Forelimb muscle (tissue), 1 donor: ENCODE data around the gene CTRB2. TPM values are rescaled to one million over a fixed set of nuclear protein-coding genes. Genes with fewer than 3 reads are reported as not detected.

ENCODE experiments used
- DNase-seq: peaks from one replicate; pipeline ENCODE4 v3.0.0-alpha.2; 2013; ENCODE audit warnings: low read depth
- polyA plus RNA-seq: library from polyadenylated mRNA; unstranded; fragments of 120-200 nt; gene quantifications from one replicate; pipeline ENCODE4 v1.2.1, GENCODE V29; 2013; ENCODE audit not compliant: insufficient read length

The CTRB2 gene
- polyA plus RNA-seq = not detected

DNA sequence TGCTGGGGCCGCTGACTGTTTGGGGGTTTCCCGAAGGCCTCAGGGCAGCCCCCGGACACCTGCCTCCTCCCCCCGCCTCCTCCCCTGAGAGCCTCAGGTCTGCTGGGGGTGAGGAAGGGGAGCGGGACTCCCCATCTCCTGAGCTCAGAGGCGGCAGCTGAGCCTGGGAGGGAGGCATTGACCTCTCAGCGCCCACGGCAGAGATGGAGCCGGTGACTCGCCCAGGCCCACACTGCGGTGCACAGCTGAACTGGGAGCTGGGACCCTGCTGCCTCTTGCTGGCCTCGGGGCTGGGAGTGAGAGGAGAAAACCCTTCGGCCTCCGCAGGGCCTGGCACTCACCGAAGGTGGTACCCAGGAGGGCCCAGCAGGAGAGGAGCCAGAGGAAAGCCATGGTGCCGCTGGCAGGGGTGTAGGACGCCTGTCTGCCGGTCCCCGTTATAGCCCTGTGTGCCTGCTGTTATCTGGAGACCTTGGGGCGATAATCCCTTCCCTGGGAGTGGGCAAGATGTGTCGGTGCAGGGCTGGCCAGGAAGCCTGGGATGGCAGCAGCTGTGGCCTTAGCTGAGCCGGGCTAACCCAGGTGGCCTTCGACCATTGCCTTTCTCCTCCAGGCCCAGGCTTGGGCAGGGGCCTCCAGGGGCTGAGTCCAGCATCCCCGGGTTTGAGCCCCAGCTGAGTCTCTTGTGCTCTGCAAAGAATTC is at the start of gene CTRB2:
CTRB2 (minus strand) TSS at position 413 of the 703 bp plus-strand sequence; CDS start at position 393, 20 bp downstream.
- no peak for DNase-seq

DNA sequence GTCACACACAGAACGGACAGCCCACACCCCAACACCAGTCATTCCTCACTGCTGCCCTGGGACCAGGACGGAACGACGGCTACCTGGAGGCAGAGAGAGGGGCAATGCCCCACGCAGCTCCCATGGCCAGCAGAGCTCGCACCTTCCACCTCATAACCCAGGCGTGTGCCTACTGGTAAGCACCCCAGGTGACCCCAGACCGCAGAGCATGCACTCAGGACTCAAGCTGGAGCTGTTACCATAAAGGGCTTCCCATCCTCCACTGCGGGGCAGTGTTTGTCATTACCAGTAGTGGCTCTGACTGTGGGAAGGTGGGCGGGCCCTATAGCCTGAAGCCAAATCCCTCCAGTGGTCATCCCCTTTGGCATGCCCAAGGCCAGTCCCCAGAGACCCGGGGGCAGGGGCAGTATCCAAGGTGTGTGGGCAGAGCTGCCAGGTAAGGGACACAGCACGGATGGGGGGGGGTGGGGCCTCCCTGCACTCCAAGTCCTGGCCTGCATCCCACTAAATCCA is 49.2 kb upstream of the CTRB2 start:
- no peak for DNase-seq

- no peak for DNase-seq
These were observed 47.4 kb upstream of the CTRB2 start for GRCh38 chr16:75254359-75254837.

DNA sequence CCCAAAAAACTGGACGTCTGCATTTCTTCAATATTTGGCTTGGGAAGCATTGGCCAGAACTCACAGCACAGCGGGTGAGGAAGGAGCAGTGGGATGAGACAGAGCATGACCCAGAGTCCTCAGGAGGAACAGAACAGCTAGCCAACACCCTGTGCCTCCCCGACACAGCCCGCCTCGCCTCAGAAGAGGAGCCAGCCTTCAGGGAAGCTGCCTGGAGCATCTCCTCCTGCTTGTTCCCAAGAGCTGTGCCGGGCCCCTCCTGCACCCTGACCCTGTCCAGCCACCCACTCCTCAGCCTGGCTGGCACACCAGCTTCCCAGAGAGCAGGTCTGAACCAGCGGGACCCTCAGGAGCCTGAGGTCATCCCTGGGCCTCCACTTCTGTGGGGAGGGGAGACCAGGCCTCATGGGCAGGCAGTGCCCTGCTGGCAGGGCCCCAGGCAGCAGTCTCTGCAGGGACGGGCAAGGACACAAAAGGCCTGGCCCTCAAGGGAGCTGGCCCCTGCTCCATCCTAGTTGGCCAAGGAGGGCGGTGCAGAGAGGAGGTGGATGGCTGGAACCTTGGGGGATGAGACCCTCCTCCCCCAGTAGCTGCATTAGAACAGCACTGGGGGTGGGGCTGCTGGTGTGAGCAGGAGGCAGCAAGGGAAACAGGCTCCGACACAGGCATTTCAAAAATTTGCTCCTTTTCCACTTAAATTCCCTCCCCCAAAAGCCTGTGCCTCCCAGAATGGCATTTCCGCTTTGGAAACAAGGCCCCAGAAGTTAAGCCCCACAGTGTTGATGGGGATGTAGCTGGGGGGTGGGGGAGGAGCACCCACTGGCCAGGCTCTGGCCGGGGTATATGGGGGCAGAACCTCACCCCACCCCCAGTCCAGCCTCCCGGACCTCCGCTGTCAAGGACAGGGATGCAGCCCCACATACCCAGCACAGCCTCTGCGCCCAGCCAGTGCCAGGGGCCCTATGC is 46.3 kb upstream of the CTRB2 start:
- no peak for DNase-seq

DNA sequence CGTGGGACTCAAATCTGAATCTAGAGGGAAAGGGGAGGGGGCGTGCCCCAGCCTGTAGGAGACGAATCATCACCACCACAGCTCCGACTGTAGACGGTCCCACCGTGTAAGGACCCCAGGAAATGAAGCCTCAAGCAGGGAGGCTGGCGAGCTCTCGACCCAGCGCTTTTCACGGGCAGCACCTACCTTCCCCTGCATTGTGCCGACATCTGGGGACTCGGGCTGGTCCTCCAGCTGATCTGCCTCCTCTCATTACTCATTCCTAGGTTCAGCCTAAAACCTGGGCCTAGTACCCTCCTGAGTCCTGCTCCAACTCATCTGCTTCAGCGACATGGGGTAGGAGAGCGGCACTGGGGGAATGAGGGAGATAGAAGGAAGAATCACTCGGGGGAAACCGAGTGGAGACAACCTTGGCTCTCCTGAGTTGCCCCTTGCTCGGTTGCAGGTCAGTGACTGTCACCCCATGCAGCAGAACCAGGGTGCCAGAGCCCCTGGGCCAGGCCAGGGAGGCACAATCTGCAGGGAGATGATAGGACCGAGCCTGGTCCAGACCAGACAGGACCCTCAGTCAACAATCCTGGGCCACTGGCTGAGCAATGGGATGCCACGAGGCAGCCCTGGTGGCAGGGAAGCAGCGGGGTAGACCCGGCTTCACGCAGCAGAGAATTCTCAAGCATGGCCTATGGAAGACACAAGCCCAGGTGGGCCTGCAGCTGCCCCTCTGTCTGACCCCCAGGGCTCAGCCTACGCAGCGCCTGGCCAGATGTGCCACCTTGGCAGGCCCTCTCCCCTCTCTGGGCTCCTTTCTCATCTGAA is 45.3 kb upstream of the CTRB2 start:
- DNase-seq = no peak

DNA sequence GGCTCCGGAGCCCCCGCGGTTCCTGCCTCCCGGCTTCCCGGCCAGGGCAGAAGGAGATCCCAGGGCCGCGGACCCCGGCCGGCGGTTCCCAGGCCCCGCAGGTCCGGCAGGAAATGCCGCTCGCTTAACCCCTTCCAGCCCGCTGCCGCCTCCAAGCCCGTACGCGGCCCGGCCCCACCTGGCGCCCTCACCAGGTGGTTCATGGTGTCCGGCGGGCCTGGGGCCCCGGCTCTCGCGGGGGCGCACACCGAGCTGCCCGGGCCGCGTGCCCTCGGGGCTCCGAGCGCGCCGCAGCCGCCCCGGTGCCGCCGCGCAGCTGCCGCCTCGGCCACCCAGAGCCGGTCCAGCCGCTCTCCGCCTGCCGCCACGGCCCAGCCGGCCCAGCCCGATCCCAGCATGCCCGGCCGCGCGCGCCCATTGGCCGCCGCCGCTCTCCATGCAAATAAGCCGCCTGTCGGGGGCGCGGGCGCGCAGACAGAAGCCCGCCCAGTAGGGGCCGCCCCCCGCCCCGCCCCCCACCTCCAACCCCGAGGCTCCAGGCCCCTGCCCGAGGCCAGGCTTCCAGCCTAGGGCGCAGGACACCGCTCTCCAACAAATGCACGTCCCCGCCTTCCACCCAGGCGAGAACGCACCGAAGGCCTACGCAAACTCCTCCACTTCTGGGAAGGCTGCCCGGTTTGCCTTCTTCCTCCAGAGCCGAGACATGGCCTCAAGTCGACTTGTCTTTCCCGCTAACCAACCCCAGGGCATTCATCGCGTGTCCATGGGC is 44.5 kb upstream of the CTRB2 start, which contains the start of gene BCAR1:
BCAR1 (minus strand) TSS at position 345 of the 769 bp plus-strand sequence; CDS start at position 203, 142 bp downstream.
- no peak for DNase-seq

DNA sequence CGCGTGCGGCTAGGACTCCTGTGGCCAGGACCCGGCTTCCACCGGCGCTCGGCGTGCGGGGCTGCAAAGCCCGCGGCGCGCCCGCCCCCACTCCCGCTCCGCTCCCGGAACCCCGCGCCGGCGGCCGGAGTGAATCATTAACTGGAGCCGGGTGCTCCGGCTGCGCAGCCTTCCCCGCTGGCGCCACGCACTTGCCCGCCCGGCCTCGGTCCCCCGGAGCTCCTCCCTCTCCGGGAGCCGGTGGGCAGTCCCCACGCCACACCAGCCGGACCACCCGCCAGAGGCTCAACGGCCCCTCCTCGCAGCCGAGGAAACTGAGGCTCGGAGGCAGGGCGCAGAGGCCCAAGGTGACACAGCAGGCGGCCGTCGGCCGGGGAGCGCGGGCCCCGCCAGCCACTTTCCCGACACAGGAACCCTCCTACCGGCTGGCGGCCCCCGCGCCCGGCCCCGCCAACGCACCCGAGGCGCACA is 43.9 kb upstream of the CTRB2 start:
- DNase-seq = no peak

GRCh38 chr16:75250089-75250808 is 43.3 kb upstream of the CTRB2 start:
- no peak for DNase-seq

- no peak for DNase-seq
These were observed 42.5 kb upstream of the CTRB2 start for GRCh38 chr16:75249441-75249840.

- no peak for DNase-seq
These were observed 41.8 kb upstream of the CTRB2 start for GRCh38 chr16:75248536-75249380.

- DNase-seq = no peak
These were observed 41.2 kb upstream of the CTRB2 start for GRCh38 chr16:75248142-75248535.

DNA sequence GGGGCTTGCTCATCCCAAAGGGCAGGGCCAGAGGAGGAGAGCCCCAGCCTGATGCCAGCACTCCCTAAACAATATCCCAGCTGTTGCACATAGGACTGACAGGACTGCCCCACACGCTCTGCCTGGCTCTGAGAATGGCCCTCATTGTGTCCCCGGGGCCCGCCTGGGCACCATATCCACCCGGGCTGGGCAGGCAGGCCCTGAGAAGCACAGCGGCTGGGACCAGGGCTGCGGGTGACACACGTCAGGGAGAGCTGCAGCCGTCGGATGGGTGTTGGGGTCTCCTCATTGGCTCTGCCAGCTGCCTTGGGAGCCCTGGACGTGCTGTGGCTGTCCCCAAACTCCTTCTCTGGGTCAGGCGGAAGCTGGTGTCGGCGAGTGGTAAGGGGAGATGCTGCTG is 40.3 kb upstream of the CTRB2 start:
- no peak for DNase-seq

DNA sequence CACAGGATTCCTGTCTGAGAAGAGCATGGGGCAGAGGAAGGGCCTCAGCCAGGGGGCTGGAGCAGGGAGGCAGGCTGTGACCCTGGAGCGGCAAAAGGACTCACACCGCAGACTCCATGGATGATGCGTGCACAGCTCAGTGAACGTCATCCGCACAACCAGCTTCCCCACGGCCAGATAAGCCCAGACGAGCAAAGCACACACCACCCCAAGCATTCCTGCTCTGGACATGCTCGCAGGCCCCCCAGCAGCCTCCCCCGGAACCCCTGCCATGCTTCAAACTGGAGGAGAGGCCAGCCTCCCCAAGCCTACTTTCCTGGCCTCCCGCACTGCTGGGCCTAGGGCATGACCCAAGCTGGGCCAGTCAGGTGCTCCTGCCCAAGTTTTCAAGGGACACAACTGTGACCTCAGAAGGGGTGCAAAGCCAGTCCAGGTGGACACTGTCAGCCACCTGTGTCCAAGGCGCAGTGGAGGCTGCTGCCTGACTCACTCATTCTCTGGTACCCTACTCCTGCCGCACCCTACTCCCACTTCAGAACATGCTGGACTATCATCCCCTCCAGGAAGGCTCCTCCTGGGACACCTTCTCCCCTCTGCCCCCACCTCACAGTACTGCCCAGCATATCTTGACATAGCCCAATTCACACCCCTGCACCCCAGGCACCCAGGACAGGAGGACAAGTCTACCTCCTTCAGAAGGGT is 39.7 kb upstream of the CTRB2 start:
- no peak for DNase-seq

DNA sequence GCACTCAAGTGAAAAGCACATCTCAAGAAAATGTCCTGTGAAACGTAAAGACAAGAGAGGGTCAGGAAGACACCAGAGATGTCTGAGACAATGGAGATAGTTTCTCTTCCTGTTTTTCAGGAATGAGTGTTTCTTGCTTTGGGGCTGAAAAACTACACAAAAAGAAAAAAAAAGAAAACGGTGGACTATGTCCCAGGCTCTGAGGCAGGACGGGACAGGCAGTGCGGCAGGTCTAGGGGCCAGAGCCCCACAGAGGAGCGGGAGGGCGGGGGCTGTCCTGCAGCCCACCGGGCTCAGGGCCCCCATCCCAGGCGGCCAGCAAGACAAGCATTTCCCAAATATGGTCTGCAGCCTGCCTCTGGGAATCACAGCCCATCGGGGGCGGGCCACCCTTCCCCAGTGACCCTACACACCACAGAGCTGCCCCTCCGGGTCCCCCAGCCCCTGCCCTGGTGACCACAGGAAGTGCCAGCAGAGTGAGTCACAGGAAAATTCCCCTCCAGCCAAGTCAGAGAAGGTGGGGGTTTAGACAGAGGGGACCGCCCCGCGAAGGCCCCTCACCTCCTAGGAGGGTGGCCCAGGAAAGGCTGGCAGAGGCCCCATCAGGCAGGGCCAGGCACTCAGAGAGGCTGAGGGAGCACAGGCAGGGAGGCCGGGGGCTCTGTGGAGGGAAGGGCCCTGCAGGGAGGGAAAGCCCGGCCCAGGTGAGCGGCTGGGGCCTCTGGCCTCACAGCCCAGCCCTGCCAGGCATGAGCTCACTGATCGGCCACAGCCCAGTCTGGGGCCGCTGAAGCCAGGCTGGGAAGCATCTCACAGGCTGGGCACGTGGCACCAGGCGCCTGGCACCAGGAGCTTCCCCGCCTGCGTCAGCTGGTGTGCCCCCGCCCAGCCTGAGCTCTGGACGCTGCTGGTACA is 38.1 kb upstream of the CTRB2 start:
- DNase-seq = no peak

DNA sequence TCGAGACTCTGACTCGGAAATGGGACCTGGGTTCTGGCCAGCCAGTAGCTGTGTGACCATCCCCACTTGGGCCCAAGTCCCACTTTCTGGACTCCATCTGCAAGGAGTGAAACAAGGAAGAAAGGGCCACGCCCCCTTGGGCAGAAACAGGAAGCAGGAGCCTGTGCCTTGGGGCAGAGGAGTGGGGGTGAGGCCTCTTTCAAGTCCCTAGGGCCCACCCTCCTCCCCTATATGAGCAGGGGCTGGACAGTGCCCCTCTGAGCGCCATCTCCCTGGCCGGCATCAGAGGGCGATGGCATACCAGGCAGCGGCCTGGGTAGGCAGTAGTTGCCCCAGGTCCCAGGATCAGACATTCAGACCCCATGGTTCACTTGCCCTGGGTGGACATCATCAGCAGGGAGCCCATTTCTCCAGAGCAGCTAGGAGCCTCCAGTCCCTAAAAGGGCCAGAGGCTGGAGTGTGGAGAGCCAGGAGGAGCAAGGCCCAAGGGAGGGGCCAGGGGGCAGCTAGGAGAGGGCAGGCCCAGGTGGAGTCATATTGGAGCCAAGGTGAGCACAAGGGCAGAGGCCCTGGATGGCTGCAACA is 37.4 kb upstream of the CTRB2 start:
- DNase-seq = no peak

DNA sequence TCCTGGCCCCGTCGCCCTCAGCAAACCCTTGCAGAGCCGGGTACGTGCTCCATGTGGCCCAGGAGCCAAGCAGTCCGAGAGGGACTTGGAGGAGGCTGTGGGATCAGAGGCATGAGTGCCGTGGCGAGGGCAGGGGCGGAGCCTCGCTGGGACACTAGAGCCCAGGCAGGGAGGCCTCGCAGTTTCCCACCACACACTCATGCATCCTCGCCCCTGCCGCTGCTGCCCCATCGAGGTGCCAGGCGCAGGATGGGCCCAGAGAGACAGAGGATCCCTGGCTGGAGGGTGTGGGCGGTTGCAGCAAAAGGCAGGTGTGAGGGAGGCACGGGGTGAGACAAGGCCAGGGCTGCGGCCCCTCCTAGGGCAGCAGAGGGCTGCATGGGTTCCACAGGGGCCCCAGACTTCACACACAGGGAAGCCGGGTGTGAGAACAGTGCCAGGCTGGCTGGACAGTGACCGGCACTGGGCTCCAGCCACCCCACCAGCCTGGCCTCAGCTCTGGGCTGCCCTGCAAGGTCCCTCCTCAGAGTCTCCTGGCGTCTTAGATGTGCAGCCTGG is 36.8 kb upstream of the CTRB2 start:
- DNase-seq = no peak
